Activated CD8-positive, alpha-beta memory T cell treated with anti-CD3 and anti-CD28 coated beads, Interleukin-2, amount 10 ng/mL, durations not matched to agents 7 days and 5 days (primary cell): Measurements from ENCODE around the gene F9. TPM values are rescaled to one million over a fixed set of nuclear protein-coding genes. Genes with fewer than 3 reads are reported as not detected.

ENCODE experiments used
- ATAC-seq: fragments of 150-1000 bp; cut with Tn5 transposase; one replicate; pipeline ENCODE4 v1.10.0; 2021; ENCODE audit warnings: moderate library complexity
- CTCF ChIA-PET: fragments of 350-600 bp; sonication (Branson Sonifier 250); formaldehyde crosslinking; loops from one replicate; lab custom pipeline; 2021; ENCODE audit warnings: antibody characterized with exemption; lab: Charles Lee
- DNase-seq: peaks from one replicate; pipeline ENCODE4 v3.0.0-alpha.2; 2020
- H3K27ac Mint-ChIP-seq: one replicate; pipeline ENCODE4 v1.8.0; 2021; ENCODE audit warnings: mild to moderate bottlenecking, mixed read lengths
- H3K27me3 Mint-ChIP-seq: one replicate; pipeline ENCODE4 v1.8.0; 2021; ENCODE audit warnings: mixed read lengths
- H3K36me3 Mint-ChIP-seq: one replicate; pipeline ENCODE4 v1.8.0; 2021; ENCODE audit warnings: mild to moderate bottlenecking, mixed read lengths
- H3K4me1 Mint-ChIP-seq: one replicate; pipeline ENCODE4 v1.8.0; 2021; ENCODE audit warnings: mixed read lengths
- H3K4me3 Mint-ChIP-seq: one replicate; pipeline ENCODE4 v1.8.0; 2021; ENCODE audit warnings: mild to moderate bottlenecking, moderate library complexity, mixed read lengths
- H3K9me3 Mint-ChIP-seq: one replicate; pipeline ENCODE4 v1.8.0; 2022; ENCODE audit warnings: low read depth, mixed read lengths
- total RNA-seq, 2 experiments: library from RNA; stranded (reverse); gene quantifications; one replicate each; pipeline ENCODE4 v1.2.3, GENCODE V29; 2021

The F9 gene
- total RNA-seq, 2 experiments from 2014 or later: not detected

- H3K4me1 Mint-ChIP-seq: peaks cover 7% of the 10 kb centered on the region
- H3K4me3 Mint-ChIP-seq: no peak overlapping the region
- H3K27me3 Mint-ChIP-seq: peaks cover 8% of the 10 kb centered on the region
- no peaks in the 10 kb centered on the region for H3K36me3 Mint-ChIP-seq
- ATAC-seq (no peak), DNase-seq (no peak)
- no peak overlapping the region for H3K27ac Mint-ChIP-seq
- no peaks in the 10 kb centered on the region for H3K9me3 Mint-ChIP-seq
- CTCF ChIA-PET: no interaction called here
Measured at GRCh38 chrX:139554376-139554775, 23.8 kb downstream of the F9 start.

- Mint-ChIP-seq H3K27ac (no peak overlapping the region), H3K9me3 (no peaks in the 10 kb centered on the region), H3K27me3 (peaks cover 11% of the 10 kb centered on the region), H3K4me3 (no peak overlapping the region), H3K4me1 (peaks cover 7% of the 10 kb centered on the region), H3K36me3 (no peaks in the 10 kb centered on the region)
- CTCF ChIA-PET: no interaction called here
- ATAC-seq (no peak), DNase-seq (no peak)
Measured at GRCh38 chrX:139554991-139555675, 24.6 kb downstream of the F9 start.

GRCh38 chrX:139559383-139560042, 29.0 kb downstream of the F9 start:
- Mint-ChIP-seq H3K9me3 (no peaks in the 10 kb centered on the region), H3K27ac (no peak overlapping the region), H3K36me3 (no peaks in the 10 kb centered on the region), H3K27me3 (peaks cover 3% of the 10 kb centered on the region), H3K4me1 (peaks cover under 1% of the 10 kb centered on the region), H3K4me3 (no peak overlapping the region)
- no peak for DNase-seq
- CTCF ChIA-PET: interaction anchor here (1.0 to 1.1 kb wide), 2 partner anchors 10 to 434 kb away, joined by 3 to 4 read pairs; no protein-coding TSS in a partner anchor
- ATAC-seq: no peak

- H3K27me3 Mint-ChIP-seq: peaks cover 3% of the 10 kb centered on the region
- H3K4me3 Mint-ChIP-seq: no peak overlapping the region
- CTCF ChIA-PET: interaction anchor here (1.0 to 1.1 kb wide), 2 partner anchors 11 to 435 kb away, joined by 3 to 4 read pairs; no protein-coding TSS in a partner anchor
- H3K4me1 Mint-ChIP-seq: no peaks in the 10 kb centered on the region
- H3K9me3 Mint-ChIP-seq: no peaks in the 10 kb centered on the region
- no peak for ATAC-seq
- no peak overlapping the region for H3K27ac Mint-ChIP-seq
- DNase-seq: no peak
- H3K36me3 Mint-ChIP-seq: no peaks in the 10 kb centered on the region
Measured at GRCh38 chrX:139560221-139560620, 29.7 kb downstream of the F9 start.

- H3K4me3 Mint-ChIP-seq: no peak overlapping the region
- H3K27ac Mint-ChIP-seq: no peak overlapping the region
- ATAC-seq (no peak), DNase-seq (no peak)
- H3K36me3 Mint-ChIP-seq: no peaks in the 10 kb centered on the region
- H3K4me1 Mint-ChIP-seq: no peaks in the 10 kb centered on the region
- CTCF ChIA-PET: no interaction called here
- H3K9me3 Mint-ChIP-seq: no peaks in the 10 kb centered on the region
- H3K27me3 Mint-ChIP-seq: peaks cover 3% of the 10 kb centered on the region
Measured at GRCh38 chrX:139563251-139563650, 32.7 kb downstream of the F9 start.

GRCh38 chrX:139566981-139567380, 36.4 kb downstream of the F9 start:
- Mint-ChIP-seq H3K27me3 (peaks cover 4% of the 10 kb centered on the region), H3K4me1 (no peaks in the 10 kb centered on the region), H3K9me3 (no peaks in the 10 kb centered on the region), H3K4me3 (no peak overlapping the region), H3K27ac (no peak overlapping the region), H3K36me3 (no peaks in the 10 kb centered on the region)
- CTCF ChIA-PET: no interaction called here
- no peak for DNase-seq
- ATAC-seq: no peak

- no peak for ATAC-seq
- no peaks in the 10 kb centered on the region for H3K36me3 Mint-ChIP-seq
- no peaks in the 10 kb centered on the region for H3K9me3 Mint-ChIP-seq
- CTCF ChIA-PET: no interaction called here
- H3K4me3 Mint-ChIP-seq: no peak overlapping the region
- no peak for DNase-seq
- no peaks in the 10 kb centered on the region for H3K27me3 Mint-ChIP-seq
- no peaks in the 10 kb centered on the region for H3K4me1 Mint-ChIP-seq
- H3K27ac Mint-ChIP-seq: no peak overlapping the region
Measured at GRCh38 chrX:139581068-139581467, 50.5 kb downstream of the F9 start.

GRCh38 chrX:139585613-139586012, 55.1 kb downstream of the F9 start:
- Mint-ChIP-seq H3K4me3 (no peak overlapping the region), H3K36me3 (no peaks in the 10 kb centered on the region), H3K27me3 (no peaks in the 10 kb centered on the region), H3K9me3 (no peaks in the 10 kb centered on the region), H3K27ac (no peak overlapping the region), H3K4me1 (no peaks in the 10 kb centered on the region)
- DNase-seq (no peak), ATAC-seq (no peak)
- CTCF ChIA-PET: no interaction called here

GRCh38 chrX:139596068-139596467, 65.5 kb downstream of the F9 start:
- CTCF ChIA-PET: no interaction called here
- no peaks in the 10 kb centered on the region for H3K36me3 Mint-ChIP-seq
- no peaks in the 10 kb centered on the region for H3K4me1 Mint-ChIP-seq
- H3K4me3 Mint-ChIP-seq: no peak overlapping the region
- H3K27me3 Mint-ChIP-seq: no peaks in the 10 kb centered on the region
- ATAC-seq (no peak), DNase-seq (no peak)
- no peaks in the 10 kb centered on the region for H3K9me3 Mint-ChIP-seq
- no peak overlapping the region for H3K27ac Mint-ChIP-seq

- DNase-seq (no peak), ATAC-seq (no peak)
- no peaks in the 10 kb centered on the region for H3K36me3 Mint-ChIP-seq
- H3K27ac Mint-ChIP-seq: no peak overlapping the region
- CTCF ChIA-PET: no interaction called here
- no peaks in the 10 kb centered on the region for H3K4me1 Mint-ChIP-seq
- no peaks in the 10 kb centered on the region for H3K27me3 Mint-ChIP-seq
- H3K4me3 Mint-ChIP-seq: no peak overlapping the region
- no peaks in the 10 kb centered on the region for H3K9me3 Mint-ChIP-seq
Measured at GRCh38 chrX:139600105-139600504, 69.6 kb downstream of the F9 start.

Other genes starting within 250 kb of the F9 start
- under 1 TPM; 0.23 to 0.40 TPM for gene MCF2, start 177.4 kb downstream of the F9 start, total RNA-seq